Measurements from ENCODE around the gene ROS1.

The ROS1 gene

DNA sequence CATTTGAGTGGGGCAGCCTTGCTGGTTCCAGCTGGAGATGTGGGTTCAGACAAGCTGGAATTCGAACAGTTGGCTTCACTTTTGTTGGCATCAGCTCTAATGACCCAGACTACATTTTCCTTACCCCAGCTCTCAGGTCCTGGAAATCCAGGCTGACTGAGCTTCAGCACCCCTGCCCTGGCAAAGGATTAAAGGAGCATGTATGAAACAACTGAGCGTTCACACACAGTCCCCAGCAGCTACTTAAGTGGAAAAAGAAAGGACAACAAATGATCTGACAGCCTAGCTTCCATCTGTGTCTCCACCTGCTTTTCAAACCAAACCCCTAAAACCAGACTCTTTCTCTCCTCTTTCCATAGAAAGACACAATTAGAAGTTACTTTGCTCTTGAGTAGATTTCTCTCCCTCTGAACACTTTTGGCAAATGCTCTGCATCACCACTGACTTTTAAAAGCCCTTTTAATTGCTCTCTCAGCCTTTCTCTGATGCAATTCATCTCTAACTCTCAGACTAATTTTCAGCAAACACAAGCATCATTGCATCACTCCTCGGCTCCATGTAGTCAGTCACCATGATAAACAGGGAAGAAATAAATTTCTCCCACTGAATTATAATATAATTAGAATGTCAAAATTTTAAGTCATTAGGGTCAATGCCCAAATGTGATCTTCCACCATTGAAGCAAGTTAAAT lies 28.1 kb downstream of the ROS1 start:
- TF ChIP-seq CTCF (IDR thresholded peaks at IDR 0.05), result no peak
- no peaks in the 10 kb centered on the region for H3K9me3 ChIP-seq
- peaks cover 0 to 16% (median 0%) of the 10 kb centered on the region in 4 donors for H3K4me1 ChIP-seq
- intact Hi-C loops (cut with DNase I; ENCODE audit: low total_unique reads), result no loop called here
- no peaks in the 10 kb centered on the region for H3K36me3 ChIP-seq
- DNase-seq, result no peak
- H3K27me3 ChIP-seq, result no peaks in the 10 kb centered on the region
- H3K27ac ChIP-seq, result no peak overlapping the region
- no peak overlapping the region for H3K4me3 ChIP-seq

- H3K27ac ChIP-seq, result no peak overlapping the region
- no peaks in the 10 kb centered on the region for H3K9me3 ChIP-seq
- intact Hi-C loops (cut with DNase I; ENCODE audit: low total_unique reads), result no loop called here
- DNase-seq, result no peak
- TF ChIP-seq CTCF (IDR thresholded peaks at IDR 0.05), result no peak
- no peaks in the 10 kb centered on the region for H3K27me3 ChIP-seq
- H3K4me1 ChIP-seq, result peaks cover 0 to 16% (median 0%) of the 10 kb centered on the region in 4 donors
- no peaks in the 10 kb centered on the region for H3K36me3 ChIP-seq
- H3K4me3 ChIP-seq, result no peak overlapping the region
Observed at GRCh38 chr6:117396228-117396627, 29.5 kb downstream of the ROS1 start.

DNA sequence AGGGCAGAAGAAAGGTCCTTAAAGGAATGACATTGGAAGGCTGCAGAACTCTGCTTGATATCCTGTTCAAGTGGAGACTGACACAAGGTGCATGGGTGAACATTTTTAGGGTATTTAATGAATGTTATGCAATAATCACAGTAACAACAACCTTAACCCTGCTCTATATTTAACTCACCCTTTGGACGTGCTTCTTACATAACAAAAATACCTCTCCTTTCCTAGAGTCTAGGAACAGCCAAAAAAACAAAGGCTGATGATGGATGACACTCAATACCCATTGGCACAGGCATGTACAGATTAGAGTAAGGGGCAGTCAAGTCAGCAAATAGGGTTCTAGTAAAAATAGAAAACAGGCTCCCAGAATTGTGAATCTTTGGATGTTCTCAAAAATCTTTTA lies 30.6 kb downstream of the ROS1 start:
- H3K4me1 ChIP-seq, result peaks cover 0 to 16% (median 0%) of the 10 kb centered on the region in 4 donors
- intact Hi-C loops (cut with DNase I; ENCODE audit: low total_unique reads), result no loop called here
- H3K27ac ChIP-seq, result no peak overlapping the region
- H3K9me3 ChIP-seq, result no peaks in the 10 kb centered on the region
- no peaks in the 10 kb centered on the region for H3K27me3 ChIP-seq
- no peak for TF ChIP-seq CTCF (IDR thresholded peaks at IDR 0.05)
- no peak overlapping the region for H3K4me3 ChIP-seq
- H3K36me3 ChIP-seq, result no peaks in the 10 kb centered on the region
- DNase-seq, result no peak

GRCh38 chr6:117393045-117393444 lies 32.7 kb downstream of the ROS1 start:
- Histone ChIP-seq H3K36me3 (no peaks in the 10 kb centered on the region), H3K27ac (no peak overlapping the region), H3K4me3 (no peak overlapping the region), H3K9me3 (no peaks in the 10 kb centered on the region), H3K4me1 (peaks cover 0 to 16% (median 0%) of the 10 kb centered on the region in 4 donors), H3K27me3 (no peaks in the 10 kb centered on the region)
- TF ChIP-seq CTCF (IDR thresholded peaks at IDR 0.05), result no peak
- no peak for DNase-seq
- intact Hi-C loops (cut with DNase I; ENCODE audit: low total_unique reads), result no loop called here

- H3K4me1 ChIP-seq, result peaks cover 0 to 16% (median 0%) of the 10 kb centered on the region in 4 donors
- no peak for DNase-seq
- H3K9me3 ChIP-seq, result no peaks in the 10 kb centered on the region
- intact Hi-C loops (cut with DNase I; ENCODE audit: low total_unique reads), result no loop called here
- H3K36me3 ChIP-seq, result no peaks in the 10 kb centered on the region
- H3K4me3 ChIP-seq, result no peak overlapping the region
- TF ChIP-seq CTCF (IDR thresholded peaks at IDR 0.05), result no peak
- no peak overlapping the region for H3K27ac ChIP-seq
- no peaks in the 10 kb centered on the region for H3K27me3 ChIP-seq
Observed at GRCh38 chr6:117391874-117392583, 33.7 kb downstream of the ROS1 start.

Measured in tibial artery (tissue), 4 donors.